Posterior cingulate gyrus (tissue), 11 donors: ENCODE measurements around the gene CA14.
A peak's percentile ranks its signal among the peaks of the same experiment; 100 is the strongest.
"Not testable (repeated sequence)": the region's sequence is repeated elsewhere in the genome, so short reads cannot be mapped to it uniquely, and the experiment has no call there.

Source experiments
- DNase-seq, 10 donors: peaks; one replicate each; pipeline versions ENCODE4 v3.0.0 to v3.0.0-alpha.2; 2020 to 2021; ENCODE audit warnings: mixed read lengths in 3 of 10
- intact Hi-C: fragments of 100-400 bp; cut with DNase I; formaldehyde crosslinking; loops from one replicate; pipeline ENCODE4 v1.15.1; 2023

Gene CA14

DNA sequence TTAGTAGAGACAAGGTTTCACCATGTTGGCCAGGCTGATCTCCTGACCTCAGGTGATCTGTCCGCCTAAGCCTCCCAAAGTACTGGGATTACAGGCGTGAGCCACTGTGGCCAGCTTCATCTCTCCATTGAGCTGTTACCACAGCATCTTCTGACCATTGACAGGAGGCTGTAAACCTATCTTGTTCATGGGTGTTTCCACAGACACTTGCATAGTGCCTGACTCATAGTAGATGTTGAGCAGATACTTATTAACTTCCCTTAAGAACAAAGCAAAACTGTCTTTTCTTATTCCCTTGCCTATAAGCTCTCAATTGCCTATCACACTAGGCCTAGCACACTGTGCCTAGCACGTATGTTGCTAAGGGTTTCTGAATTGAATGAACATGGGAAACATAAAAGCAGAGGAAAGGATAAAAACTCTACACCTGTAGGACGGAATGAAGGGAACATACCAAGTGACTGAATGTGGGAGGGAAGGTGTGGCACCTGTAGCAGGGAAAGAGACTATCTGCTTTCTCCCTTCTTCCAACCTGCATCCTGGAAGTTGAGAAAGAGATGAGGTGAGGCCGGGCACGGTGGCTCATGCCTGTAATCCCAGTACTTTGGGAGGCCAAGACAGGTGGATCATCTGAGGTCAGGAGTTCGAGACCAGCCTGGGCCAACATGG is 13.9 kb downstream of the CA14 start:
- intact Hi-C loops: no loop called here
- DNase-seq: no peak

DNA sequence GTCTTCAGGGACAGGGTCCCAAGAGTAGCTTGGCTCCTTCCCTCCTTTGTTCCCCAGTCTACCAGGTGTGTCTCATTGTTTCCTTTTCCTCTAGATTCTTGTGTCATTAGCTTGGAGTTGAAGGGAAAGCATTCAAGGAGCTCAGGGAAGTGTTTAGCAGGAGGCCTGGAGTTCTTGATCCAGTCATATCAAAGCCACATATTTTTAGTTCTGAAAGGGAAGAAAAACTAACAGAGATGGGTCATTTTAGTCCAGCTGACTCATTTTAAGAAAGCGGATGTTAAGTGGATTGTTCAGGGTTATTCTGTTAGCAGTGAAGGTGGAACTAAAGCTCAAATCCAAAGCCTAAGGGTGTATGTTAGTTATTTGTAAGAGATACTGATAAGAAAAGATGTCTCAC is 15.7 kb downstream of the CA14 start:
- intact Hi-C loops: no loop called here
- no peak for DNase-seq

DNA sequence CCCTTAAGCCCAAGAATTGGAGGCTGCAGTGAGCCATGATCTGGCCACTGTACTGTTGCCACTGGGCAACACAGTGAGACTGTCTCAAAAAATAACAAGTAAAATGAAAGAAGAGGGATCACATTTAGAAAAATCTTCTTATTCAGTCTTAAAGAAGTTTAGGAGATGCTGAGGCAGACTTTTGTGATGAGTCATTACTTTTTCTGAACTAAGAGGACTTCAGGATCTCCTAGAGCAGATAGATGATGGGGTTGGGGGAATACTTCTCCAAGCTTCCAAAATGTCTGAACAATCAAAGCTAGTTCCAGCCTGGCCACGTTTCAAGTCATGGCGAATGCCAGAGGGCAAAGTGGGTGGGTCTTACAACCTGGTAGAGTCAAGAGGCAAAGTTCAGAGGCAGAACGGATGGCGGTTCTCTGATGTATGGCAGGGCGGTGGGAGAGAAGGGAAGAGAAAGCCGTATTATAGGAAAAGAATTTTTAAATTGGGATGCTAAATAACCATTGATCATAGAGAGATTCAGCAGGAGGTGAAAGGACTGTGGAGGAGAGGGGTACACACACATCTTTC is 22.6 kb downstream of the CA14 start:
- no peak for DNase-seq
- intact Hi-C loops: loop anchor here (10.0 kb wide), 1 partner anchor 45 kb away; the partner anchor contains the start of gene ANP32E

GRCh38 chr1:150281221-150281757 is 23.7 kb downstream of the CA14 start:
- intact Hi-C loops: loop anchor here (1.0 to 10.0 kb wide), 2 partner anchors 24 to 46 kb away; partner anchors contain the start of genes ANP32E and CA14
- DNase-seq: peak in 8 of 10 donors; percentile 55 to 94 (median 74)

GRCh38 chr1:150281758-150282557 is 24.4 kb downstream of the CA14 start, which contains the start of gene CIART:
CIART (plus strand) TSS chr1:150282554; CDS start chr1:150283268, 714 bp downstream.
- intact Hi-C loops: loop anchor here (1.0 to 10.0 kb wide), 2 partner anchors 25 to 47 kb away; partner anchors contain the start of genes ANP32E and CA14
- DNase-seq: peak; percentile 84 to 99 (median 94)

DNA sequence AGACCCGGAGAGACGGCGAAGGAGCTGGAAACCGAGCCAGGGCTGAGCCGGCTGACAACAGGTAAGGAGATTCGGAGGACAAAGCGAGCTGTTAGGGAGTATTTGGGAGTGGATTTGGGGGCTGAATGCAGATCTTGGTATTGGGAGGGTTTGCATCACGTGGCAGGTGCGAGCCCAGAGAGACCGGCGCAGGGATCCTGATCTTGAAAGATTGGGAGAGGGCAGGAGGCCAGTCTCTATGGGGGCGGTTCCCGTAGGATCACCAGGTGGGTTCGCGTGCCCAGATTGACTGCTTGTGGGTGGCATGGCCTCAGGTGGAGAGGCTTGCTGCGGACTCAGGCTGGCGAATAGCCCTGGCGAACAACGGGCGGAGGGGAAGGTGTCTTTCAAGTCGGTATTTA is 25.0 kb downstream of the CA14 start:
- DNase-seq: peak in 4 of 10 donors; percentile 17 to 87 (median 62)

DNA sequence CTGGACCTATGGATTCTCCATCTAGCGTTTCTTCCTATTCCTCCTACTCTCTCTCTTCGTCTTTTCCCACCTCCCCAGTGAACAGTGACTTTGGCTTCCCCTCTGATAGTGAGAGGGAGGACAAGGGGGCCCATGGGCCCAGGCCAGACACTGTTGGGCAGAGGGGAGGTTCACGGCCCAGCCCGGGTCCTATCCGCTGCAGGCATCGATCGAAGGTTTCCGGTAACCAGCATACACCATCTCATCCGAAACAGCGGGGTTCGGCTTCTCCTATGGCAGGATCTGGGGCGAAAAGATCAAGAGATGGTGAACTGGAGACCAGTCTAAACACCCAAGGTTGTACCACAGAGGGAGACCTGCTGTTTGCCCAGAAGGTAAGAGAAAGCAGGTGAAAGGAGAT is 25.7 kb downstream of the CA14 start:
- DNase-seq: no peak
- intact Hi-C loops: loop anchor here (10.0 kb wide), 1 partner anchor 48 kb away; the partner anchor contains the start of gene ANP32E

More for the DNA sequence above, 25.0 kb downstream of the CA14 start:
- intact Hi-C loops: loop anchor here (10.0 kb wide), 1 partner anchor 48 kb away; the partner anchor contains the start of gene ANP32E

DNA sequence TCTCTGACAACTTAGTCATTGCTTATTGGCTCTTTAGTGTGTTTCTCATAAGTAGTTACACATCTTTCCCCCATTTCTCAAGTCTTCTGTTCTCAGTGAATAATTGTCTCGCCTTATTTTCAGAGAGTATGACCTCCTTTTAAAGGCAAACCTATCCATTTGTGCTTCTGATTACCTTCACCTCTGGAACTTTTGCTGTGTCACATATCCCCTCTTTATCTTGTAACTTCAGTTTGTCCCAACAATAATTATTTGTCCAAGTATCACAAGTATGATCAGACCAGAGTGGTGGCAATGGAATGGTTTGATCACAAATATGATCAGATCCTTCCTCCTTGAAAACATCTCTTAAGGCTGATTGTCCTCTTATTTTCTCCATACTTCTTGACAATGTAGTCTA is 30.8 kb downstream of the CA14 start:
- DNase-seq: no peak
- intact Hi-C loops: loop anchor here (10.0 kb wide), 1 partner anchor 54 kb away; the partner anchor contains the start of gene ANP32E

DNA sequence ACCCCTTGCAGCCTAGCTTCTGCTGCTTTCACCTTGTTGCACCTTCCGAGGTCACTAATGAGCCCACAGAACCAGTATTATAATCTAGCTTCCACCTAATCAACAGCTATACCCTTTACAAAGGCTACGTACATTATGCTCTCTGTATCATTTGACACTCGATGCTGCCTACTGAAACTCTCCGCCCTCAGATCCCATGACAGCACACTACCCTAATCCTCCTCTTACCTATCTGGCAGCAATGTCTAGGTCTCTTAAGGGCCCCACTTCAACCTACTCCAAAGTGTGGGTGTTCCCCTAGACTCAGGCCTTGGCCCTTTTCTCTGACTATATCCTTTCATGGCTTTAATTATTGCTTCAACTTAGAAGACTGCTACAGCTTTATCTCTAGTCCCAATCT is 31.2 kb downstream of the CA14 start:
- intact Hi-C loops: loop anchor here (10.0 kb wide), 1 partner anchor 54 kb away; the partner anchor contains the start of gene ANP32E
- DNase-seq: no peak

DNA sequence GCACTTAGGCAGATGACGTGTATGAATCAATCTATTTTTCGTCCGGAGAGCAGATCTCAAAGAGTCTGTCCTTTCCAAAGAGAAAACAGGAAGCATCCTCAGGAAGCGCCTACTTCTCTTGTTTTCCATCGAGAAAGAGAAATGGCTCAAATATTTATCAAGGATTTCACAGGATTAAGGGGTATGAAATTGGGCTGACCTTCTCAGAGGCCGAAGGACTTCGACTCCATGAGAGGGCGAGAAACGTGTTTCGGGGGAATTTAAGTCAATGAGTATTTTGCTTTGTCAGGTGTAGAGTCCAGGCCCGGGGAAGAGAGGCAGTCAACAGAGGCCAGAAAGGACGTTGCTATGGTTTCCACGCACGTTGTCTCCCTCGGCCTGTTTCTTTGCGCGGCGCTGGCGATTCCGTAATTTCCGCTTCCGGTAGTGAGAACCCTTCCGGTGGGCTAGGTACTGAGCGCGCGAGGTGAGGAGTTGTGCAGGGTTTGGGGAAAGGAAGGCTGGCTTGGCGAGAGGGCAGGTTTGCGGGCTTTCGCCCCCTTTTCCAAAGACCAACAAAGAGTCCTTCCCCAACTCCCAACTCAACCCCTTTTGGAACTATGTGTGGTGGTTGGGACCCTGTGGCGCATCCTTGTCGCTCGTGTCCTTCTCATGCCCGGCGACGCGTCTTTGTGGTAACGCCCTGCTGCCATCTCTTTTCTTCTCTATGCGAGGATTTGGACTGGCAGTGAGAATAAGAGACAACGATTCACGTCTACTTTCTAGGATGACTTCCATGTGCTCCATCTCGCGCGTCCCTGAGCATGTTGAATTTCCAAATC is 36.1 kb downstream of the CA14 start, which contains the start of gene MRPS21:
TSS of gene MRPS21 (plus strand) at position 429 of the 821 bp plus-strand sequence. CDS start 506 bp downstream, outside the sequence.
- peak; percentile 80 to 98 (median 92) for DNase-seq
- intact Hi-C loops: no loop called here

DNA sequence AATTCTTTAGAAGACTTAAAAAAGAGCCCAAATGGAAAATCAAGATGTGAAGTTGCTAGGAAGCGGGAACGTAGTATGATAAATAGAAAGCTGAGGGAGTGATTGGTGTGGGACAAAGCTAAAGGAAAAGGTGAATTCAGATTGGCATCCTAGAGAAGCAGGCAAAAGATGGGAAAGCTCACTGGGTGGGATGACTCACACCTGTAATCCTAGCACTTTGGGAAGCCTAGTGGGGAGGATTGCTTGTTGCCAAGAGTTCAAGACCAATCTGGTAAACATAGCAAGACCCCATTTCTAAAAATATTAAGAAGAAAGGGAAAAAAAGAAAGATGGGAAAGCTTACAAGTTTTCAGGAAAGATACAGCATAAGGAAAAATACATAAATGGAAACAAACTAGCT is 37.9 kb downstream of the CA14 start:
- DNase-seq: no peak
- intact Hi-C loops: no loop called here

- intact Hi-C loops: no loop called here
- DNase-seq: peak in 1 of 10 donors; percentile 12
These were observed 42.1 kb downstream of the CA14 start for GRCh38 chr1:150299716-150300115.

DNA sequence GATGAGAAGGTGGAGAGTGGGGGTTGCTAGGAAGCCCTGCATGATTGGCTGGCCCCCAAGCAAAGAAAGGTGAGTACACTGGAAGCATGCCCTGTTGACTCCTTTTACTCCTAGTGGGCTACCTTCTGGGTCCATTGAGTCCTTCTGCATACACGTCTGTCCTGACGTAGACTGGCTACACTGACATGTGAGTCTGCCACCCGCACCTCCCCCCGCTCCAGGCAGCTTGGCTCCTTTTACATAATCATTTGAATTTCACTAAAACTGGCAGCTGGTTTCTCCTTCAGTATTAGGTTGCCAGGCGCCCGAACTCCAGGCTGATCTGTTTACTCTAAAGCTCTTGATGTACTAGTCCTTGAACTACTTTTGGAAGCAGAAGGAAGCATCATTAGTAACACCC is 44.8 kb downstream of the CA14 start:
- peak; percentile 24 to 95 (median 72) for DNase-seq
- intact Hi-C loops: no loop called here

- no peak for DNase-seq
- intact Hi-C loops: no loop called here
These were observed 45.3 kb downstream of the CA14 start for GRCh38 chr1:150302902-150303301.

DNA sequence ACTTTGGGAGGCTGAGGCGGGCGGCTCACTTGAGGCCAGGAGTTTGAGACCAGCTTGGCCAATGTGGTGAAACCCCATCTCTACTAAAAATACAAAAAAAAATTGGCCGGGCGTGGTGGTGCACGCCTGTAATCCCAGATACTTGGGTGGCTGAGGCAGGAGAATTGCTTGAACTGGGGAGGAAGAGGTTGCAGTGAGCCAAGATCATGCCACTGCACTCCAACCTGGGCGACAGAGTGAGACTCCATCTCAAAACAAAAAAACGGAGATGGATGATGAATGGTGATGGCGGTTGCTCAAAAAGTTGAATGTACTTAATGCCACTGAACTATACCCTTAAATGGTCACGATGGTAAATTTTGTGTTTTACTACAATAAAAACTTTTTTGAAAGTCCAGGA is 51.0 kb downstream of the CA14 start:
- DNase-seq, intact Hi-C loops: not testable (repeated sequence)

DNA sequence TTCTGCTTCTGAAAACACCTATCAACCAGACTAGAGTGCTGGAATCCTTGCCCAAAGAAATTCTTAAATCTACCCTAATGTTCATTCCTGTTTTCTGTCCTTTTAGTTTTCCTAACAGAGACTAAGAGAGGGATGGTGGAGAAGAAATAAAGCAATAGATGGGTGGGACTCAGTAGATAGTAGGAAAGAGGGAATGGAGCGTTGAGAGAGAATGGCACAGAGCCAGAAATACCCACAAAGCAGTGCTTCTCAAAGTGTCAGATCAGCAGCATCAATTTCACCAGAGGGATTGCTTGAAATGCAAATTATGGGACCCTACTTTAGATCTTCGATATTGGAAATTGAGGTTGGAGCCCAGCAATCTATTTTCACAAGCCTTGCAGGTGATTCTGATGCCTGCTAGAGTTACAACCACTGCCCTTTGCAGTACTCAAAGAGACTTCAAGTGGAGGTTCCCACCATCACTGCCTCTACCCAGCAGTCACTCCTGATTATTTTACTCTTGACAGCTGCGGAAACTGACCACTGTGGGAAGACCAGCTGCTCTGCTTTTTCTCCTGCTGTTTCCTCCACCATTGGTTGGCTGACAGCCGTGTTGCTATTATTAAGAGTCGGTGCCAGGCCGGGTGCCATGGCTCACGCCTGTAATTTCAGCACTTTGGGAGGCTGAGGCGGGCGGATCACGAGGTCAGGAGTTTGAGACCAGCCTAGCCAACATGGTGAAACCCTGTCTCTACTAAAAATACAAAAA is 52.4 kb downstream of the CA14 start:
- DNase-seq: no peak
- intact Hi-C loops: no loop called here

- intact Hi-C loops: no loop called here
- DNase-seq: no peak
These were observed 54.2 kb downstream of the CA14 start for GRCh38 chr1:150311762-150312161.
